ENCODE data around the gene SLC4A1.

The SLC4A1 gene

GRCh38 chr17:44204441-44204882, 63.5 kb downstream of the SLC4A1 start:
- TF ChIP-seq PAX5 (IDR thresholded peaks at IDR 0.05; ENCODE audit: insufficient read depth, low read length, severe bottlenecking) (no peak), POU2F2 (IDR thresholded peaks at IDR 0.05; ENCODE audit: low read depth, low read length) (no peak), TAF1 (IDR thresholded peaks at IDR 0.05; ENCODE audit: low read depth, low read length) (no peak), POLR2A (IDR thresholded peaks at IDR 0.05; ENCODE audit: low read depth, low read length) (no peak; the same call in 1 of the 2 replicates), POLR2AphosphoS5 (IDR thresholded peaks at IDR 0.05; ENCODE audit: low read depth, low read length) (no peak), SPI1 (IDR thresholded peaks at IDR 0.05; ENCODE audit: low read depth, low read length) (no peak)
- no peak for FAIRE-seq

GRCh38 chr17:44203731-44204440, 64.0 kb downstream of the SLC4A1 start:
- TF ChIP-seq TAF1 (IDR thresholded peaks at IDR 0.05; ENCODE audit: low read depth, low read length), result no peak
- TF ChIP-seq SPI1 (IDR thresholded peaks at IDR 0.05; ENCODE audit: low read depth, low read length), result peak; percentile 31; the same call in 1 of the 2 replicates
- TF ChIP-seq PAX5 (IDR thresholded peaks at IDR 0.05; ENCODE audit: insufficient read depth, low read length, severe bottlenecking), result no peak
- no peak for TF ChIP-seq POLR2AphosphoS5 (IDR thresholded peaks at IDR 0.05; ENCODE audit: low read depth, low read length)
- 0 out of 2 replicates have a peak, but pooled peaks have one; percentile 8 for TF ChIP-seq POLR2A (IDR thresholded peaks at IDR 0.05; ENCODE audit: low read depth, low read length)
- TF ChIP-seq POU2F2 (IDR thresholded peaks at IDR 0.05; ENCODE audit: low read depth, low read length), result peak; percentile 65; the same call in 1 of the 2 replicates
- DNase-seq (ENCODE audit: insufficient read length, low spot score) (no peak), FAIRE-seq (peak; percentile 83)

More at GRCh38 chr17:44204441-44204882, 63.5 kb downstream of the SLC4A1 start:
- DNase-seq (ENCODE audit: insufficient read length, low spot score), result no peak

GRCh38 chr17:44202756-44203155, 65.2 kb downstream of the SLC4A1 start:
- peak; percentile 55 for FAIRE-seq
- no peak for DNase-seq (ENCODE audit: insufficient read length, low spot score)
- no peak for TF ChIP-seq POU2F2 (IDR thresholded peaks at IDR 0.05; ENCODE audit: low read depth, low read length)
- no peak for TF ChIP-seq SPI1 (IDR thresholded peaks at IDR 0.05; ENCODE audit: low read depth, low read length)
- TF ChIP-seq PAX5 (IDR thresholded peaks at IDR 0.05; ENCODE audit: insufficient read depth, low read length, severe bottlenecking), result no peak
- no peak for TF ChIP-seq TAF1 (IDR thresholded peaks at IDR 0.05; ENCODE audit: low read depth, low read length)
- no peak for TF ChIP-seq POLR2AphosphoS5 (IDR thresholded peaks at IDR 0.05; ENCODE audit: low read depth, low read length)
- no peak for TF ChIP-seq POLR2A (IDR thresholded peaks at IDR 0.05; ENCODE audit: low read depth, low read length)

- FAIRE-seq, result no peak
- DNase-seq (ENCODE audit: insufficient read length, low spot score), result no peak
- TF ChIP-seq POLR2AphosphoS5 (IDR thresholded peaks at IDR 0.05; ENCODE audit: low read depth, low read length) (peak; percentile 73), PAX5 (IDR thresholded peaks at IDR 0.05; ENCODE audit: insufficient read depth, low read length, severe bottlenecking) (no peak), SPI1 (IDR thresholded peaks at IDR 0.05; ENCODE audit: low read depth, low read length) (no peak), TAF1 (IDR thresholded peaks at IDR 0.05; ENCODE audit: low read depth, low read length) (no peak; the same call in 1 of the 2 replicates), POU2F2 (IDR thresholded peaks at IDR 0.05; ENCODE audit: low read depth, low read length) (no peak), POLR2A (IDR thresholded peaks at IDR 0.05; ENCODE audit: low read depth, low read length) (peak; percentile 71; the same call in 1 of the 2 replicates)
Observed at GRCh38 chr17:44200478-44201155, 67.3 kb downstream of the SLC4A1 start.

GRCh38 chr17:44199553-44200477, 68.1 kb downstream of the SLC4A1 start, which contains the start of gene ATXN7L3:
Gene ATXN7L3 (minus strand): TSS chr17:44199884. CDS start chr17:44198070, 1,814 bp downstream.
- peak; percentile 97 for FAIRE-seq

GRCh38 chr17:44198721-44199552, 69.0 kb downstream of the SLC4A1 start:
- TF ChIP-seq PAX5 (IDR thresholded peaks at IDR 0.05; ENCODE audit: insufficient read depth, low read length, severe bottlenecking) (no peak), POLR2AphosphoS5 (IDR thresholded peaks at IDR 0.05; ENCODE audit: low read depth, low read length) (0 out of 2 replicates have a peak, but pooled peaks have one; percentile 2), TAF1 (IDR thresholded peaks at IDR 0.05; ENCODE audit: low read depth, low read length) (peak; percentile 14; the same call in 1 of the 2 replicates)
- DNase-seq (ENCODE audit: insufficient read length, low spot score) (peak; percentile 84), FAIRE-seq (peak; percentile 45)

More at GRCh38 chr17:44199553-44200477, 68.1 kb downstream of the SLC4A1 start, which contains the start of gene ATXN7L3:
- TF ChIP-seq SPI1 (IDR thresholded peaks at IDR 0.05; ENCODE audit: low read depth, low read length) (no peak), TAF1 (IDR thresholded peaks at IDR 0.05; ENCODE audit: low read depth, low read length) (peak; percentile 2; the same call in 1 of the 2 replicates), PAX5 (IDR thresholded peaks at IDR 0.05; ENCODE audit: insufficient read depth, low read length, severe bottlenecking) (no peak), POLR2A (IDR thresholded peaks at IDR 0.05; ENCODE audit: low read depth, low read length) (no peak), POLR2AphosphoS5 (IDR thresholded peaks at IDR 0.05; ENCODE audit: low read depth, low read length) (no peak; the same call in 1 of the 2 replicates), POU2F2 (IDR thresholded peaks at IDR 0.05; ENCODE audit: low read depth, low read length) (no peak)
- peak; percentile 99 for DNase-seq (ENCODE audit: insufficient read length, low spot score)

Measured in GM12891 (cell line).